Stimulated activated CD4-positive, alpha-beta T cell treated with anti-CD3 and anti-CD28 coated beads, Interleukin-12 subunit alpha, Interleukin-12 subunit beta, amount 100 ng/mL, for 24 hours (primary cell): ENCODE results near the gene ADAMTS13.
"Not testable (repeated sequence)": the region's sequence is repeated elsewhere in the genome, so short reads cannot be mapped to it uniquely, and the experiment has no call there.

ENCODE experiments used
- DNase-seq, 2 experiments: peaks; one replicate each; pipeline ENCODE4 v3.0.0-alpha.2; 2020; ENCODE audit warnings: low read depth in 2 of 2

The ADAMTS13 gene

DNA sequence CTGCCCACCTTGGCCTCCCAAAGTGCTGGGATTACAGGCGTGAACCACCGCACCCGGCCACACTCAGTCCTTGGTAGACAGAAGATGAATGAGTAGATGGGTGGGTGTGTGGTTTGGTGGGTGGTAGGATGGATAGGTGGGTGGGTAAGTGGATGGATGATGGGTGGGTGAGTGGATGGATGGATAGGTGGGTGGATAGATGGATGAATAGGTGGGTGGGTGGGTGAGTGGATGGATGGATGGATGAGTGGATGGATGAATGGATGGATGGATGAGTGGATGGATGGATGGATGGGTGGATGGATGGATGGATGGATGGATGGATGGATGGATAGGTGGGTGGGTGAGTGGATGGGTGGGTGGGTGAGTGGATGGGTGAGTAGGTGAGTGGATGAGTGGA is 29.9 kb upstream of the ADAMTS13 start:
- not testable (repeated sequence) for DNase-seq

DNA sequence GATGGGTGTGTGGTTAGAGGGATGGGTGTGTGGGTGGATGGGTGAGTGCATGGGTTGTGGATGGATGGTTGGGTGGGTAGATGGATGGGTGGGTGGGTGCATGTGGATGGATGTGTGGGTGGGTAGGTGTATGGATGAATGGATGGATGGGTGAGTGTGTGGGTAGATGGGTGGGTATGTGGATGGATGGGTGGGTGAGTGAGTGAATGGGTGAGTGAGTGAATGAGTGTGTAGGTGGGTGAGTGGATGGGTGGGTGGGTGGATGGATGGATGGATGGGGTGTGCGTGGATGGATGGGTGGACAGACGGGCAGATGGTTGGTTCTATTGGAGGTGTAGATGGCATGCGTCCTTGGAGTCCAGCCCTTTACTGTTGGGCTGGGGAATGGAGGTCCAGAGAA is 28.8 kb upstream of the ADAMTS13 start:
- DNase-seq: no peak

DNA sequence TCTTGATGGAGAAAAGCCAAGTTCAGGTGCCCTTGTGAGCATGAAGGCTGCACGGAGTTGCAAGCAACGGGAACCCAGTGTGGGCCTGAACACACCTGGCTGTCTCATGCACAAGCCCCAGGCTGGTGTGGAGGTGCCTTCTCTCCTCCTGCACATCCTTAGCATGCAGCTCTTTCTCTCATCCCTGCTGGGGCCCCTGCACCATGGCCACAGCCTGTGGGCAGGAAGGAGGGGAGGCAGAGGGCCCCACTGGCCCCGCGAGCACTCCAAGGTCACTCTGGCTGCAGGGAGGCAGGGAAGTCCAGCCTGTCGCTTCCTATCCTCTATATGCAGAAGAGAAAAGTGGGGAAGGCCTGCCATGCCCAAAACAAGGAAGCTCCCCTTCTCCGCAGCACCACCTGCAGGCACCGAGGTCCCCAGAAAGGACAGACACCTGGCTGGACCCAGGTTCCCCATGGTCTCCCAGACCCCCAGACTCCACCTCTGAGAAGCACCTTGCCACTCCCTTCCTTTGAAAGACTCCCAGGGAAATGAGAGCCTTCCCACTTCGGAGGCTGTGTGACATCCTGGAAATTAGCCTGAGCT is 27.4 kb upstream of the ADAMTS13 start:
- DNase-seq: no peak

DNA sequence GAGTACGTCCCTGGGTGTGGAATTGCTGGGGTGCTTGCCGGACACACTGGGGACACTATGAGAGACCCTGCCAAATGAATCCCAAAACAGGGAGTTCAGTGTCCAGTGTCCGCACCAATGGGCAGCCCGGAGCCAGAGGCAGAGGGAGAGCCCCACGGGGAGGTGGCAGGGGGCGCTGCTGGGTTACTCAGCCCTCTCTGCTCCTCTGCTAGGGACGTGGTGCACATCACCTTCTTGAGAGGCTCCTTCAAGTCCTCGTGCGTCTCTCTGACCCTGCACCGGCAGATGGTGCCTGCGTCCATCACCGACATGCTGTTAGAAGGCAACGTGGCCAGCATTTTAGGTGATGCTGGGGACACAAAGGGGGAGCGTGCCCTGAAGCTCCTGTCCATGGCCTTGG is 25.2 kb upstream of the ADAMTS13 start:
- no peak for DNase-seq

DNA sequence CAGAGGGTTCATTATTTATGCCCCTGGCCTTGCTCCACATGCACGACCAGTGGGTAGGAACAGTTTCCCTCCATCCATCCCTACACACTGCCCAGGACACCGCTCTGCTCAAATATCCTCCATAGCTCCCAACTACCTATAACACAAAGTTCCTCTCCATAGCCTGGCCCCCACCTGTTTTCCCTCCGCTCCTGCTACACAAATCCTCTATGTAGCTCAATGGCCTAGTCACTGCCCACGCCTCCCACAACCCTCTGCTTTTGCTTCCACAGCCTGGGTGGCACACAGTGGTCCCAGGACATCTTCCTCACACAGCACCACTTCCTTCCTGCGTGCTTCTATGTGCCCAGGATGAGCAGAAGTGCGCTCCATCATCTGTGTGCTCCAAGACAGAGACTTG is 24.8 kb upstream of the ADAMTS13 start:
- no peak for DNase-seq

DNA sequence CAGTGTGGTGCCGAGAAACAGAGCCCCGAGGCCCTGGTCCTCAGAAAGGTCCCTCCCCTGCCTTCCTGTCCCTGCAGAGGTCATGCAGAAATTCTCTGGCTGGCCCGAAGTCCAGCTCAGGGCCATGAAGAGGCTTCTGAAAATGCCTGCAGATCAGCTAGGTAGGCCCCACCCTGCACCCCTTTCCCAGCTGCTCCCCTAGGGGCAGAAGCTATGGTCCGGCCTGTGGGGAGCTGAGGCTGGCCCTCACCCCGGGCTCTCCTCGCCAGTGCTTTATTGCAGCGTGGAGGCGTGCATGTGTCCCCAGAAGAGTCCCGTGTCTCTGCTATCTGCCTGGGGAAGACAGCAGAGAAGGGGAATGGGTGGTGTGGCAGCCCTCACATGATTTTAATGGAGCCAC is 24.3 kb upstream of the ADAMTS13 start:
- DNase-seq: no peak

DNA sequence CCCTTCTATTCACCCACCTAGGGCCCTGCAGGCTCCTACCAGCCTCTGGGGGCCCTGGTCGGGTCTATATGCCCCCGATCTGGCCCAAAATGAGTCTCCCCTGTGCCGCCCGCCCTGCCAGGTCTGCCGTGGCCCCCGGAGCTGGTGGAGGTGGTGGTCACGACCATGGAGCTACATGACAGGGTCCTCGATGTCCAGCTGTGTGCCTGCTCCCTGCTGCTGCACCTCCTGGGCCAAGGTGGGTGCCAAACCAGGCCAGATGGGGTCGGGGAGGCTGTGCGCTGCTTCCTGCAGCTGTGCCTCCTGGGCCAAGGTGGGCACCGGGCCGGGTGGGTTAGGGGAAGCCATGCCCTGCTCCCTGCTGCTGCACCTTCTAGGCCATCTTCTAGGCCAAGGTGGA is 21.9 kb upstream of the ADAMTS13 start:
- DNase-seq: no peak

DNA sequence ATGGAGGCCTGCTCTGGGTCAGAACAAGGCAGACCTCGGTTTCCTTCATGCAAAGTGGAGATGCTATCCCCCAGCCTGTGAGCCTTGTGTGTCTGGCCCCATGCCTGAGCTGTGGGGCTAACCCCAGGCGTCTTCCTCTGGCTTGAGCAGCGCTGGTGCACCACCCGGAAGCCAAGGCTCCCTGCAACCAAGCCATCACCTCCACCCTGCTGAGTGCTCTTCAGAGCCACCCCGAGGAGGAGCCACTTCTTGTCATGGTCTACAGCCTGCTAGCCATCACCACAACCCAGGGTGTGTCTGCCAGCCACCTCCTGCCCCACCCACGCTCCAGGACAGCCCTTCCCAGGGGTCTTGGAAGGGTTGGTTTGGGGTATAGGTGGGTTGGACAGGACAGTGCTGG is 20.6 kb upstream of the ADAMTS13 start:
- no peak for DNase-seq

DNA sequence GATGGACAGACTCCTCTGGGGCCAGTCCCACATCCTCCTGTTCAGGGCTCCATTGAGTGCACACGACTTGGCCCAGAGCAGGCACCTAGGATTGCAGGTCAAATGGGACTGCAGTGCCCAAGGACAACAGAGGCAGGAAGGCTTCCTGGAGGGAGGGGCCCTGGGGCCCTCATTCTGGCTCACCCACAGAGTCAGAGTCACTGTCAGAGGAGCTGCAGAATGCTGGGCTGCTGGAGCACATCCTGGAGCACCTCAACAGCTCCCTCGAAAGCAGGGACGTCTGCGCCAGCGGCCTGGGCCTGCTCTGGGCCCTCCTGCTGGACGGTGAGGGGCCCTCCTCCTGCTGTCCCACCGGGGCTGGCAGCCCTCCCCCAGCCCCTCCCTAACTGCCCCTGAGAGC is 19.5 kb upstream of the ADAMTS13 start:
- DNase-seq: no peak

DNA sequence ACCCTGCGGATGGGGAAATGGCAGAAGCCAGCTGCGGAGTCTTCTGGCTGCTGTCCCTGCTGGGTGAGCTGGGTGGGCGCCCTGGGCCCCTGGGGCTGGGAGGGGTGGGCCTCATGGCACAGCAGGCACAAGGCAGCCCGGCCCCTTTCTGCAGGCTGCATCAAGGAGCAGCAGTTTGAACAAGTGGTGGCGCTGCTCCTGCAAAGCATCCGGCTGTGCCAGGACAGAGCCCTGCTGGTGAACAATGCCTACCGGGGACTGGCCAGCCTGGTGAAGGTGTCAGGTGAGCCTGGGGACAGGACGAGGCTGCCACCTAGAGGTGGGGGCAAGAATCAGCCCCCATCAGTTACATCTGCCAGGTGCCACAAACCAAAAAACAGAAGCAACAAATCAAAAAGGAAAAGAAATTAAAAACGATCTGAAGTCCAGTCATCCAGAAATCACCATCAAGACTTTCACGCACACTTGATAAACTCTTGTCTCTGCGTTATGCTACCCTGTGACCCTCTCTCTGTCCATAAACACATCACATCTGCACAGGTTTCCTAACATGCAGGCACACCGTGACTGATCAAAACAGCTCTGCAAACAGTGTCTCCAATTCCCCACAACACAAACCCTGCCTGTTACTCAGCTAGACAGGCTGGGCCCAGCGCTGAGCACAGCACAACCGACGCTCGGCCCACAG is 18.3 kb upstream of the ADAMTS13 start:
- DNase-seq: peak; percentile 28 to 32

DNA sequence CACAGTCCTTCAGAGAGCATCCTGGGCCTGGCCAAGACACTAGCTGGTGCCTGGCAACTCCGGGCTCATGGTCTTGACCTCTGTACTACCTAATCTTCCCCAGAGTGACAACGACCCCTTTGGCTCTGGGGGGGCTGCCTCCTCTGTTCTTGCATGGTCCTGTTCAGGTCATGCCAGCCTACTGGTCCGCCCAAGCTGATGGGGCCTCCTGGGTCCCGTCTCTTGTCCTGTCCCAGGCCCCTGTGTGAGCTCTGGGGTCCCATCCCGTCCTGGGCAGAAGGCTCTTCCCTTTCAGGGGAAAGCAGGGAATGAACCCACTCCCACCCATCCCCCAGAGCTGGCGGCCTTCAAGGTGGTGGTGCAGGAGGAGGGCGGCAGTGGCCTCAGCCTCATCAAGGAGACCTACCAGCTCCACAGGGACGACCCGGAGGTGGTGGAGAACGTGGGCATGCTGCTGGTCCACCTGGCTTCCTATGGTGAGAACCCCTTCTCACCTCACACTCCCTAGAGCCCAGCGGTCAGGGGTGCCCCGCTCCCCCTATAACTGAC is 17.6 kb upstream of the ADAMTS13 start:
- DNase-seq: no peak

DNA sequence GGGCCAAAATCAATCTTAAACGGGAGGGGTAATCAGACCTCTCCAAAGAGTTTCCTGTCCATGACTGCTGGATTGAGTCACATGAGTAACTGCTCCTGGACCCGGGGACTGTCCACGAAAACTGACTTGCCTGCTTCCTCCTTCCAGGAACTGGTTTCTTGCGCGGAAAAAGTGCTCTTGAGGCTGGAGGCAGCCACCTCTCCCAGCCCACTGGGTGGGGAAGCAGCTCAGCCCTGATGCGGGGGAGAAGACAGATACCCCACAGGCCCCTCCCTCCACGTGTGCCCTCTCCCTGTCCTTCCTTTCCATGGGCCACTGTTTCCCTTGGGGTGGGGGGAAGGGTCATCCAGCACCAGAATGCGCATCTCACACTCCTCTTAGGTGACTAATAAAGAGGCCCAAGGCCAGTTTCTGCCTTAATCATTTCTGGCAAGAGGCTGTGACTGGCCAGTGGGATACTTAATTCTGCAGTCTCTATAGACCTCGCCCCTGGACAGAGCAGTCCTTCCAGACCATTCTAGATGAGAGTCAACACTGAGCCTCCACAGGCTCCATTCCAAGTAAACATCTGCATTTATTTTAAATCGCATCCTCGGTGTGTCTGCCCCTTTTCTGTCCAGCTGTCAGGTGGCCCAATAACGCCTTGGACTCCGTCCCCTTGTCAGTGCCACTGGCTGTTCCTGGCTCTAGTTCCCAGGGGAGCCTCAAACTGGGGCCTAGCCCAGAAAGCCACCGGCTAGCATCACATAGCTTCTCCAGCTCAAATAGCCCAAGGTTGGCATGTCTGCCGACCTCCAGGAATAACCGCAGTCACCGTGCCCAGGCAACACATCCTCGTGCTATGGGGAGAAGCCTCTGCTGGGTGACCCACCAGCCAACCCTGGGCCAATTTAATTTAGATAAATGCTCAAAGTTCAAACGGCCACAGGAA is 16.4 kb upstream of the ADAMTS13 start:
- DNase-seq: no peak

DNA sequence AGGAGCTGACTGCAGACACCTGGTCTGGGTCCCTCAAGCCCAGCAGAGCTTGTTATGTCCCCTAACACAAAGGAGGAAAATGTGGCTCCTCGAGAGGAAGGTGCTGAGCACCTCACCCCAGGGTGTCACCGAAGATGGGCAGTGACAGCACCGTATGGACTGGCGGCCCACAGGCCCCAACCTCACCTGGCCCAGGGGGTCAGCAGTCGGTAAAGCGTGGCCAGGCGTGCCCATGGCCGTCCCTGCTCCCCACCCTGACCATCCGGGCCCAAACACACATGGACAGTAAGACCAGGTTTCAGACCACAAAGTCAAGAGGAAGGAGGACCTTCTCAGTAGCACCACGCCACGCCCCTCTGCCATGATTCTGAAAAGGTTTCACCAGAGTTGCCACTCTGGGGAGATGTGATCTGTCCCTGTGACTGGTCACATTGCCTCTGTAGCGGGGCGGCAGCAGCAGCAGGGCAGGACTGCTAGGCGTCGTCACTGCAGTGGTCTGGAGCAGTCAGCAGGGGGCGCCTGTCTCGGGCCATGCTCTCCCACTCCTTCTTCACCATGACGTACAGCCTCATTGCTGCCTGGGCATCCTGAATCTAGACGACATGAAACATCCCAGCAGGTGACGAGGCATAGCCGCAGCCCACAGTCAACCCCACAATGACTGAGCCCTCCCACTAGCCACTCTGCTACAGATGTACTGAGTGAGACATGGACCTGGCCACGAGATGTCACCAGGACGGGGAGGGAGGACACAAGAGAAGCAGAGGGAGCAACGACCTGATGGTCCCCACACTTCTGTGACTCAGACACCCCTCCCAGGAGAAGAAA is 15.5 kb upstream of the ADAMTS13 start:
- DNase-seq: peak; percentile 65 to 76

DNA sequence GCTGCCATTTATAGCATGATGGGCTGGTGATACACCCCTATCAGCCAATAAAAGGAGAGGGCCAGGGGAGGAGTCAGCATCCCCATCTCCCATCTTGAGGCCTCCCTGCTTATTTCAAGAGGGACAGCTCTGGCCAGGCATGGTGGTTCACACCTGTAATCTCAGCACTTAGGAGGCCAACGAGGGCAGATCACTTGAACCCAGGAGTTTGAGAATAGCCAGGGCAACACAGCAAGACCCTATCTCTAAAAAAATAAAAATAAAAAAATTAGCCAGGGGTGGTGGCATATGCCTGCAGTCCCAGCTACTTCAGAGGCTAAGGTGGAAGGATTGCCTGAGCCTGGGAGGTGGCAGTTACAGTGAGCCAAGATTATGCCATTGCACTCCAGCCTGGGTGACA is 14.1 kb upstream of the ADAMTS13 start:
- no peak for DNase-seq

DNA sequence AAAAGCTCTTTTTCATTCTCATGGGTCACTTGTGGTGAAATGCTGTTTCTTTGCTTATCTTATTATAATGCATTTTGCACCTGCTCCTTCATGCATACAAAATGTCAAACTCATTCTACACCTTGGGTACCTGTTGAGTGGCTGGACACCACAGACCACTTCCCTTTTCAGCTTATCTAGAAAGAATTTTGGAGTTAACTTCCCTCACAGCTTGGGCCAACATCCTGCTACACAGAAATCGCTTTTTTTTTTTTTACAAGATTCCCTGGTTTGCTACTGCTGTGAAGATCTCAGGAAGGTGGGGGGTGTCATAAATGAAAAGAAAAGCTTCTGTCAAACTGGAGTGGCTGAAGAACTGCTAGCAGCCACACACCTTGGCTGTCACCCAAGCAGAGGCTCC is 7.0 kb upstream of the ADAMTS13 start:
- DNase-seq: no peak

DNA sequence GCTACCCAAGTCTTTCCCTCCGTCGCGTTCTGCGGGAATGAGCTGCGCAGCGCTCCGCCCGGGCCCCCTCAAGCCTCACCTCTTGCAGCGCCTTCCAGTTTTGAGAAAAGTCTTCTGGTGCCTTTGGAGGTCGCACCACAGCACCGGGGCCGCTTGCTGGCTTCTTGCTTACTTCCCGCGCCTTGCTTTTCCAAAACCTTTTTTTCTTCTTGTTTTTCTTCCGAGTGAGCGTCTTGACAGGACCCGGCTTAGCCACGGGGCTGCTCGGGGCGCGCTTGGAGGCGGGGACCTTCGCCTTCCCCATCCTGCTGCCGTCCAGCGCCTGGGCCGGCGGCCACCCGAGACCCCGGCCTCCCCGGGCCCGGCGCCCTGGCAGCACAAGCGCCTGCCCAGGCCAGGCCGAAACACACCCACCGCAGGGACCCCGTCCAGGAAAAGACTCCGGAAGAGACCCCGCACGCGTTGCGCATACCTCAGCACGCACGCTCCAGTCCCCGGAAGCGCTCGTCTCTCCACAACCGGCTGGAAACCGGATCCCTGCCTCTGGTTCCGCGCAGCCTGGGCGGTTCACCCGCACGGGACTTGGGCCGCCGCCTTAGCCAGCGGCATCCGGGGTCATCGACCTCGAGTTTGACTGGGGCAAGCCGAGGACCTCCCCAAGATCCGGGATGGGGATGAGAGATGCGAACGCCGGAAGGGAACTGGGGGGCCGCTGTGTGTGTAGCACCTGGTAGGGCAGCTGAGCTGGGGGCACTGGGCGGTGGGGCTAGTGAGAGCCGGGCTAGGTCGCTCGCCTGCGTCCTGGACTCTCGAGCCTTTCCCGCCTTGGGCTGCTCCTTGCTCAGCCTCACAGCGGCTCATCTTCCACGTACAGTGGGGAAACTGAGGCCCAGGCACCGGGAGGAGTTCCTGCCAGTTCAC is 4.4 kb upstream of the ADAMTS13 start, which contains the start of gene REXO4:
TSS of gene REXO4 (minus strand) at position 470 of the 921 bp plus-strand sequence. CDS start at position 304, 166 bp downstream.
- peak; percentile 83 to 87 for DNase-seq

DNA sequence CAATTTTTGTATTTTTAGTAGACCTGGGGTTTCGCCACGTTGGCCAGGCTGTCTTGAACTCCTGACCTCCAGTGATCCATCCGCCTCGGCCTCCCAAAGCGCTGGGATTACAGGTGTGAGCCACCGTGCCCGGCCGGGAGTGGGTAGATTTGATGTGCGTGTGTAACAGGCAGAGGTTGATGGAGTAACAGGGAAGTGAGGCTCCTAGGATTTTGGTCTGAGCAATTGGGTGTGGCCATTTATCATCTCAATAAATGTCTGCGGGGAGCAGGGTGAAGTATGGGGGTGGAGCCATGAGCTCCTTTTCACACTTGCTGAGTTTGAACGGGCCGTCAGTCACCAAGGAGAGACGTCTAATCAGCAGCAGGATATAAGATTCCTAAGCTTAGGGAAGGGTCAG is 3.2 kb upstream of the ADAMTS13 start:
- no peak for DNase-seq

DNA sequence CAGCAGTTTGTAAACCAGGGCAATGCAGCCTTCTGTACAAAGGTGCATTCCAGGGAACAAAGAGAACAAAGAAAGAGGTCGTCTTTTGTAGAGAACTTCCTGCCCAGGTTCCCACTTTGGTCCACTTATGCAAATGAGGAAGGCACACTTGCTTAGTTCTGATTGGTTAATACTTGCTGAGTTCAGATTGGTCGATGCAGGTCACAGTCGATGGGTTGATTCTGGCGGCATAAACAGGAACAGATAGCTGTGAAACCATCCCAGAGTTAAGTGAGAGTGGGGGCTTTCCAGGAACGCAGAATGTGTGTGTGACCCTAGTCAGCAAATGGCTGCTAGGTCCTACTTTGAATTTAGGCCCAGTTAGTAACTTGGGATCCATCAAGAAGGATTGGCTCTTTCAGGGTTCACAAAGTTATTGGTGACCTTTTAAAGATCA is 1.8 kb upstream of the ADAMTS13 start:
- no peak for DNase-seq

DNA sequence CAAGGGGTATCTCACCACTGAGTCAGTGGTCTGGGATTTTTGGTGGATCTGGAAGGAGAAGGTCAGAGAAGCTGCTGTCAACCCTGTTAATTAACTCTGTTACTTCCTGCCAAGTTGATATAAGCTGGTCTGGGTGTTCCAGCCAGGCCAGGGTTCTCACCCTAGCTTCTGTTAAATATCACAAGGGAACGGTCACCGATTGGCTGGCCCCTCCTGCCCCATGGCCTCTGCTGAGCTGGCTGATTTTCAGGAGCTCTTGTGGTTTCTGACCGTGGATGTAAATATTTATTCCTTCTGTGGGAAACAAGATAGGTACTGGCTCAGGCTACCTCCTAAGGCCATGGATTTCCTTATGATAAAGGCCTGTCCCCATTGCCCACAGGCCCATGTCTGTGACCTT is 1.0 kb downstream of the ADAMTS13 start:
- DNase-seq: no peak

DNA sequence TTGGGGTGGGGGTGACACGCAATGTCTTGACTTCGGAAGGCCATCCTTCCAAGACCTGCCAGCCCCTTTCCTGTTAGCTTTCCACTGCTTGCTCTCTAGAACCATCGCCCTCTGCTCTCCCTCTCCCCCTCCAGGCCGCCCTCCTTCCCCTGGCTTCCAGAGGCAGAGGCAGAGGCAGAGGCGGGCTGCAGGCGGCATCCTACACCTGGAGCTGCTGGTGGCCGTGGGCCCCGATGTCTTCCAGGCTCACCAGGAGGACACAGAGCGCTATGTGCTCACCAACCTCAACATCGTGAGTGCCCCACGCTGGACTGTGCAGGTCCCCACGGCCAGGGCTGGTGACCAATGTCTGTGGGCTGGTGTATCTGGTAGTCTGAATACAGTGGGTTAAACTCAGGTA is 2.0 kb downstream of the ADAMTS13 start:
- no peak for DNase-seq
